SK-N-SH (cell line): ENCODE data around the gene JAKMIP1. TPM values are rescaled to one million over a fixed set of nuclear protein-coding genes. Genes with fewer than 3 reads are reported as not detected.

ENCODE experiments used
- CTCF ChIA-PET: fragments of 300-600, 350-600 bp; formaldehyde crosslinking; extraction: SDS; loops from one replicate; lab custom pipeline; 2021; lab: Yijun Ruan, JAX
- POLR2A ChIA-PET: fragments of 350-600 bp; sonication (Branson Sonifier 250); formaldehyde crosslinking; extraction: SDS; loops from one replicate; lab custom pipeline; 2020; ENCODE audit warnings: antibody characterized with exemption, inconsistent platforms; lab: Yijun Ruan, JAX
- DNase-seq: peaks from one replicate; pipeline ENCODE4 v3.0.0; 2012
- H2AFZ ChIP-seq: fragments of 200-600 bp; sonication (generic); 2 replicates; pipeline ENCODE4 v1.8.1; 2016; ENCODE audit warnings: antibody characterized with exemption, mild to moderate bottlenecking, low read depth
- H3F3A ChIP-seq: fragments of 200-600 bp; sonication (generic); replicated peaks from 2 replicates; pipeline ENCODE3; 2016; ENCODE audit warnings: antibody characterized with exemption, mild to moderate bottlenecking; ENCODE audit not compliant: insufficient read depth
- H3K27ac ChIP-seq, 2 experiments: fragments of 200-500 bp in 1 of 2; fragments of 200-600 bp in 1 of 2; sonication (Bioruptor generic) in 1 of 2; sonication (generic), shearing (Covaris generic) in 1 of 2; 2 replicates each; pipeline versions ENCODE4 v1.5.1 to v1.6.1; 2014 to 2016; ENCODE audit warnings: low read depth in 2 of 2, inconsistent platforms in 1 of 2, low read length in 1 of 2, mild to moderate bottlenecking in 1 of 2, mixed read lengths in 1 of 2
- H3K27me3 ChIP-seq: fragments of 200-600 bp; sonication (generic), shearing (Covaris generic); 2 replicates; pipeline ENCODE4 v1.6.1; 2016; ENCODE audit warnings: mixed run types; ENCODE audit not compliant: insufficient read depth
- H3K36me3 ChIP-seq, 2 experiments: fragments of 200-500 bp in 1 of 2; fragments of 200-600 bp in 1 of 2; sonication (Bioruptor generic) in 1 of 2; sonication (generic) in 1 of 2; replicated peaks in 1 of 2; 2 replicates each; pipeline versions ENCODE3 to v1.5.1; 2014 to 2016; ENCODE audit warnings: low read length in 1 of 2, mild to moderate bottlenecking in 1 of 2; ENCODE audit not compliant: insufficient read depth in 2 of 2, control insufficient read depth in 1 of 2
- H3K4me1 ChIP-seq, 2 experiments: fragments of 200-500 bp in 1 of 2; fragments of 200-600 bp in 1 of 2; sonication (Bioruptor generic) in 1 of 2; sonication (generic), shearing (Covaris generic) in 1 of 2; 2 replicates each; pipeline versions ENCODE4 v1.5.1 to v1.6.1; 2014 to 2016; ENCODE audit warnings: low read depth in 1 of 2, low read length in 1 of 2, mixed run types in 1 of 2; ENCODE audit not compliant: insufficient read depth in 2 of 2, control insufficient read depth in 1 of 2
- H3K4me2 ChIP-seq: fragments of 200-600 bp; sonication (generic), shearing (Covaris generic); 2 replicates; pipeline ENCODE4 v1.6.1; 2017; ENCODE audit warnings: mixed run types
- H3K4me3 ChIP-seq, 2 experiments: fragments of 200-500 bp in 1 of 2; fragments of 200-600 bp in 1 of 2; sonication (Bioruptor generic) in 1 of 2; sonication (generic), shearing (Covaris generic) in 1 of 2; 2 replicates each; pipeline versions ENCODE4 v1.5.1 to v1.8.1; 2014 to 2016; ENCODE audit warnings: low read depth in 2 of 2, inconsistent platforms in 1 of 2, low read length in 1 of 2, mild to moderate bottlenecking in 1 of 2, mixed read lengths in 1 of 2, moderate library complexity in 1 of 2
- H3K79me2 ChIP-seq: fragments of 200-600 bp; sonication (generic); 2 replicates; pipeline ENCODE4 v1.8.1; 2017; ENCODE audit warnings: mild to moderate bottlenecking; ENCODE audit not compliant: insufficient read depth
- H3K9ac ChIP-seq: fragments of 200-600 bp; sonication (generic); 2 replicates; pipeline ENCODE4 v1.6.1; 2017; ENCODE audit warnings: mixed run types
- H3K9me2 ChIP-seq: fragments of 200-600 bp; sonication (generic); 2 replicates; pipeline ENCODE4 v1.6.1; 2017; ENCODE audit warnings: mixed run types
- H3K9me3 ChIP-seq: fragments of 200-600 bp; sonication (generic); 2 replicates; pipeline ENCODE4 v1.6.1; 2017; ENCODE audit warnings: mixed run types, mild to moderate bottlenecking, moderate library complexity
- H4K20me1 ChIP-seq: fragments of 200-600 bp; sonication (generic); 2 replicates; pipeline ENCODE4 v1.6.1; 2017; ENCODE audit warnings: mild to moderate bottlenecking, mixed run types; ENCODE audit not compliant: insufficient read depth
- CTCF ChIP-seq: fragments of 200-600 bp; sonication (generic); IDR thresholded peaks from 2 replicates; pipeline ENCODE4 v1.6.1; 2017; ENCODE audit warnings: antibody characterized with exemption, mild to moderate bottlenecking, moderate library complexity
- EZH2phosphoT487 ChIP-seq: fragments of 200-600 bp; sonication (generic); IDR thresholded peaks from 2 replicates; pipeline ENCODE4 v1.6.1; 2017; ENCODE audit warnings: low read depth, mixed run types, mild to moderate bottlenecking, antibody characterized with exemption, moderate library complexity, borderline replicate concordance
- FOSL2 ChIP-seq: IDR thresholded peaks from 2 replicates; pipeline ENCODE4 v1.4.0; 2012; ENCODE audit warnings: low read depth, mild to moderate bottlenecking, moderate library complexity, borderline replicate concordance
- FOXJ3 ChIP-seq: sonication (generic); formaldehyde crosslinking; IDR thresholded peaks from 2 replicates; pipeline ENCODE4 v1.5.1; 2020; ENCODE audit warnings: mild to moderate bottlenecking, missing genetic modification reagents
- GABPA ChIP-seq: IDR thresholded peaks from 2 replicates; pipeline ENCODE4 v1.4.0; 2012; ENCODE audit warnings: low read depth, mild to moderate bottlenecking
- GATA2 ChIP-seq: sonication (generic); formaldehyde crosslinking; IDR thresholded peaks from 2 replicates; pipeline ENCODE4 v1.5.0; 2020; ENCODE audit warnings: mild to moderate bottlenecking, missing genetic modification reagents
- MEF2A ChIP-seq: IDR thresholded peaks from 2 replicates; pipeline ENCODE4 v1.4.0; 2012; ENCODE audit warnings: low read depth, borderline replicate concordance
- NFIC ChIP-seq: IDR thresholded peaks from 2 replicates; pipeline ENCODE4 v1.4.0; 2012; ENCODE audit warnings: borderline replicate concordance
- NRF1 ChIP-seq: IDR thresholded peaks from 2 replicates; pipeline ENCODE4 v1.6.1; 2012; ENCODE audit warnings: low read depth, mild to moderate bottlenecking, low read length
- RCOR1 ChIP-seq: fragments of 150-350 bp; IDR thresholded peaks from 2 replicates; pipeline ENCODE4 v1.6.1; 2017; ENCODE audit warnings: antibody characterized with exemption, low read length
- RXRA ChIP-seq: IDR thresholded peaks from 2 replicates; pipeline ENCODE4 v1.4.0; 2012; ENCODE audit warnings: low read depth, mild to moderate bottlenecking, borderline replicate concordance
- SMC3 ChIP-seq: IDR thresholded peaks from 2 replicates; pipeline ENCODE4 v1.6.1; 2012; ENCODE audit warnings: low read depth, low read length, improper control_type of control experiment
- TAF1 ChIP-seq: IDR thresholded peaks from 2 replicates; pipeline ENCODE4 v1.6.1; 2012; ENCODE audit warnings: low read depth, mild to moderate bottlenecking, low read length, moderate library complexity, borderline replicate concordance
- TCF12 ChIP-seq: IDR thresholded peaks from 2 replicates; pipeline ENCODE4 v1.4.0; 2012
- TEAD4 ChIP-seq: IDR thresholded peaks from 2 replicates; pipeline ENCODE4 v1.4.0; 2012; ENCODE audit warnings: mild to moderate bottlenecking, borderline replicate concordance; ENCODE audit not compliant: insufficient read depth
- USF1 ChIP-seq: IDR thresholded peaks from 2 replicates; pipeline ENCODE4 v1.4.0; 2012; ENCODE audit warnings: low read depth, borderline replicate concordance
- ZBTB33 ChIP-seq: IDR thresholded peaks from 2 replicates; pipeline ENCODE4 v1.4.0; 2012; ENCODE audit warnings: low read depth, borderline replicate concordance
- WGBS: methylation state at CpG from one replicate; pipeline ENCODE4 v1.1.6; 2017; ENCODE audit warnings: low lambda C conversion rate; 5-methylcytosine and 5-hydroxymethylcytosine counted together
- polyA plus RNA-seq, 3 experiments: library from polyadenylated mRNA; depleted of rRNA; stranded (reverse); fragments of >200 nt; gene quantifications; 2 replicates each; pipeline ENCODE4 v1.2.3, GENCODE V29; 2012

The JAKMIP1 gene
- polyA plus RNA-seq, 1 of the 3 experiments (the other 2 are of a cell fraction) = 0.54 TPM

- H3K9me2 ChIP-seq = no peaks in the 10 kb centered on the region
- no peak overlapping the region for H3K4me3 ChIP-seq
- H3K4me1 ChIP-seq = no peaks in the 10 kb centered on the region
- no peaks in the 10 kb centered on the region for H3F3A ChIP-seq
- H3K9me3 ChIP-seq = no peaks in the 10 kb centered on the region
- no peaks in the 10 kb centered on the region for H3K36me3 ChIP-seq
- H2AFZ ChIP-seq = no peak overlapping the region
- no peaks in the 10 kb centered on the region for H3K27me3 ChIP-seq
- H3K9ac ChIP-seq = no peak overlapping the region
- POLR2A ChIA-PET = no interaction called here
- 50% methylated on average over 12 of the region's 15 CpGs for WGBS
- H3K79me2 ChIP-seq = no peaks in the 10 kb centered on the region
- H3K4me2 ChIP-seq = no peak overlapping the region
- CTCF ChIA-PET = interaction anchor here (1.2 to 1.4 kb wide), 2 partner anchors 37 to 59 kb away, joined by 3 to 4 read pairs; no protein-coding TSS in a partner anchor
- H4K20me1 ChIP-seq = no peaks in the 10 kb centered on the region
- H3K27ac ChIP-seq = no peak overlapping the region
- no peak for TF ChIP-seq ZBTB33
- TF ChIP-seq EZH2phosphoT487 = no peak
- no peak for TF ChIP-seq SMC3
- no peak for TF ChIP-seq NRF1
- no peak for TF ChIP-seq MEF2A
- no peak for TF ChIP-seq FOSL2
- TF ChIP-seq GABPA = no peak
- no peak for TF ChIP-seq CTCF
- TF ChIP-seq FOXJ3 (CRISPR knock-in tag) = no peak
- TF ChIP-seq NFIC = no peak
- no peak for TF ChIP-seq RXRA
- no peak for TF ChIP-seq USF1
- TF ChIP-seq GATA2 (CRISPR knock-in tag) = no peak
- TF ChIP-seq TCF12 = no peak
- no peak for TF ChIP-seq TEAD4
- TF ChIP-seq TAF1 = no peak
- TF ChIP-seq RCOR1 = no peak
- no peak for DNase-seq
These were observed 143.2 kb downstream of the JAKMIP1 start for GRCh38 chr4:6056976-6057766.
